Left colon (tissue), 2 donors: Measurements from ENCODE around the gene FBXL4. TPM values are rescaled to one million over a fixed set of nuclear protein-coding genes. Genes with fewer than 3 reads are reported as not detected.
"Not testable (repeated sequence)": the region's sequence is repeated elsewhere in the genome, so short reads cannot be mapped to it uniquely, and the experiment has no call there.

Experiments
- ATAC-seq: fragments of 200-7000 bp; cut with Tn5 transposase; one replicate; pipeline ENCODE4 v1.9.1; 2020; ENCODE audit warnings: mild to moderate bottlenecking, moderate library complexity
- DNase-seq, 2 donors: peaks; one replicate each; pipeline ENCODE4 v3.0.0-alpha.2; 2020
- intact Hi-C, 2 donors: fragments of 100-400 bp; cut with DNase I in 1 of 2; cut with micrococcal nuclease in 1 of 2; formaldehyde crosslinking; loops; one replicate each; pipeline versions ENCODE4 v1.11.2 to v1.14.0; 2022; cut with DNase I, micrococcal nuclease
- total RNA-seq, 2 donors: library from RNA; stranded (reverse); fragmentation: NEBNext Ultra II Directional; extraction: Animal tissue kit (Norgen Biotek cat#: 25700); gene quantifications; one replicate each; pipeline ENCODE4 v1.2.1, GENCODE V29; 2021
- donor health status: DM: no; HTN: no; CAD: no.
- donor health status: DM: yes; HTN: yes; CAD: no.

The FBXL4 gene
- total RNA-seq, 2 donors from 2014 or later: 16.0 to 17.9 TPM

GRCh38 chr6:98949589-98949988 is 1.8 kb upstream of the FBXL4 start:
- intact Hi-C loops: no loop called here
- no peak for DNase-seq

GRCh38 chr6:98946879-98947410 is 801 bp downstream of the FBXL4 start:
- intact Hi-C loops: no loop called here
- DNase-seq: peak; percentile 45 to 71
- ATAC-seq: no peak

More at GRCh38 chr6:98949589-98949988, 1.8 kb upstream of the FBXL4 start:
- ATAC-seq: no peak

- ATAC-seq (no peak), DNase-seq (no peak)
- intact Hi-C loops: no loop called here
These were observed 1.4 kb downstream of the FBXL4 start for GRCh38 chr6:98946266-98946878.

- intact Hi-C loops: no loop called here
- ATAC-seq (no peak), DNase-seq (no peak)
These were observed 2.2 kb downstream of the FBXL4 start for GRCh38 chr6:98945311-98946115.

- no peak for DNase-seq
- ATAC-seq: no peak
- intact Hi-C loops: no loop called here
These were observed 3.1 kb downstream of the FBXL4 start for GRCh38 chr6:98944598-98945081.

- DNase-seq (no peak), ATAC-seq (no peak)
- intact Hi-C loops: no loop called here
These were observed 3.6 kb downstream of the FBXL4 start for GRCh38 chr6:98944168-98944567.

GRCh38 chr6:98942263-98942803 is 5.4 kb downstream of the FBXL4 start:
- intact Hi-C loops: no loop called here
- ATAC-seq (no peak), DNase-seq (no peak)

- intact Hi-C loops: no loop called here
- DNase-seq (no peak), ATAC-seq (no peak)
These were observed 6.4 kb downstream of the FBXL4 start for GRCh38 chr6:98941319-98941718.

- intact Hi-C loops: no loop called here
- no peak for DNase-seq
These were observed 10.4 kb downstream of the FBXL4 start for GRCh38 chr6:98937351-98937750.

GRCh38 chr6:98932381-98932780 is 15.4 kb downstream of the FBXL4 start:
- ATAC-seq (no peak), DNase-seq (no peak)
- intact Hi-C loops: no loop called here

More at GRCh38 chr6:98937351-98937750, 10.4 kb downstream of the FBXL4 start:
- no peak for ATAC-seq

GRCh38 chr6:98931696-98932095 is 16.1 kb downstream of the FBXL4 start:
- intact Hi-C loops: no loop called here
- ATAC-seq: no peak

GRCh38 chr6:98929498-98930060 is 18.2 kb downstream of the FBXL4 start:
- intact Hi-C loops: no loop called here
- no peak for ATAC-seq
- no peak for DNase-seq

More at GRCh38 chr6:98931696-98932095, 16.1 kb downstream of the FBXL4 start:
- DNase-seq: no peak

- intact Hi-C loops: no loop called here
- ATAC-seq (no peak), DNase-seq (no peak)
These were observed 19.1 kb downstream of the FBXL4 start for GRCh38 chr6:98928688-98929087.

GRCh38 chr6:98927534-98927933 is 20.2 kb downstream of the FBXL4 start:
- DNase-seq: no peak
- intact Hi-C loops: no loop called here
- ATAC-seq: no peak

- DNase-seq (no peak), ATAC-seq (no peak)
- intact Hi-C loops: no loop called here
These were observed 21.9 kb downstream of the FBXL4 start for GRCh38 chr6:98925831-98926230.

GRCh38 chr6:98924647-98925046 is 23.1 kb downstream of the FBXL4 start:
- intact Hi-C loops: no loop called here
- ATAC-seq (peak; percentile 46), DNase-seq (peak in 1 of 2 donors; percentile 30)

- intact Hi-C loops: no loop called here
- no peak for ATAC-seq
These were observed 26.8 kb downstream of the FBXL4 start for GRCh38 chr6:98920904-98921431.

GRCh38 chr6:98910946-98911345 is 36.8 kb downstream of the FBXL4 start:
- intact Hi-C loops, ATAC-seq, DNase-seq: not testable (repeated sequence)

More at GRCh38 chr6:98920904-98921431, 26.8 kb downstream of the FBXL4 start:
- DNase-seq: no peak

GRCh38 chr6:98909236-98909635 is 38.5 kb downstream of the FBXL4 start:
- intact Hi-C loops: no loop called here

More at GRCh38 chr6:98909236-98909635, 38.5 kb downstream of the FBXL4 start:
- no peak for ATAC-seq
- no peak for DNase-seq
